HG02623 (cell line): Measurements from ENCODE around the gene SLC45A2.
"Not testable (repeated sequence)": the region's sequence is repeated elsewhere in the genome, so short reads cannot be mapped to it uniquely, and the experiment has no call there.

Experiments used
- ATAC-seq: cut with Tn5 transposase; IDR thresholded peaks from one replicate; pipeline ENCODE4 v1.9.1; 2021; ENCODE audit warnings: moderate library complexity; ENCODE audit not compliant: unreplicated experiment

Gene SLC45A2

DNA sequence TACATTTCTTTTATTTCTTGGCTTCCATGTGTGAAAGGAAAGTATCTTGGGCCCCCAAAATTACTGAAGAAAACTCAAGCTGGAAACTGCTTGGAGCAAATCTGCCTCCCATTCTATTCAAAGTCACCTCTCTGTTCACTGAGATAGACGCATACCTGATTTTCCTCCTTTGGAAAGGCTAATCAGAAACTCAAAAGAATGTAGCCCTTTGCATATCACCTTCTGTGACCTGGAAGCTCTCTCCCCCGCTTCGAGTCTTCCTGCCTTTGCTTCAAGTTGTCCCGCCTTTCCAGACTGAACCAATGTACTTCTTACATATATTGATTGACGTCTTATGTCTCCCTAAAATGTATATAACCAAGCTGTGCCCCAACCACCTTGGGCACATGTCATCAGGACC lies 53.4 kb downstream of the SLC45A2 start:
- ATAC-seq, result no peak

DNA sequence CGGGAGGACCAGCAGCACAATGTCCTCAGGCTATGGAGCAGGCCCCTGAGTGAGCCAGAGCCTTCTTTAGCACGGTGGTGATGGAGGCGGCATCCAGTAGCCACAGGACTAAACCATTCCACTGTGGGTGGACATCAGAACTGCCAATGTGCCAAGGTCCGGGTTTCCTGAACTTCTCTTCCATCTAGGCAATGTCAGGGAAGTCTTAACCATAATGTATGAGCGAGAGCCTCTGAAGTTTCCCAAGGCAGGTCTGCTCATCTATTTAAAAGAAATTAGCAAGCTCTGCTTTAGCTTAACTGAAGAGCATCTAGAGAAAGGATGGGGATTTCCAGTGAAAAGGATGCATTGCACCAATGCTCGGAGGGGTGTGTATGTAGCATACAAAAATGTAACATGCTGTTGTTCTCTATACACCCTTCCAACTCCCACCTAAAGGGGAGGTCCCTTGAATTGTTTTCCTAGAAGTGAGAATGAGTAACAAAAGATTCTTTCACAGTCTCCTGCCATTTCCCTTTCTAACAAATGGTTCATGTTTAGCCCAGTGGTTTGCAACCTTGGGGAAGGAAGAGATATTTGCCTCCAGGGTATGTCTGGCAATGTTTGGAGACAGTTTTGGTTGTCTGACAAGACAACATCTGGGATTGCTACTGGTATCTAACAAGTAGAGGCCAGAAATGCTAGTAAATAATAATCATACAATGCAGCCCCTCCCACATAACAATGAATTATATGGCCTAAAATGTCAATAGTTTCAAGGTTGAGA lies 54.4 kb downstream of the SLC45A2 start:
- no peak for ATAC-seq

DNA sequence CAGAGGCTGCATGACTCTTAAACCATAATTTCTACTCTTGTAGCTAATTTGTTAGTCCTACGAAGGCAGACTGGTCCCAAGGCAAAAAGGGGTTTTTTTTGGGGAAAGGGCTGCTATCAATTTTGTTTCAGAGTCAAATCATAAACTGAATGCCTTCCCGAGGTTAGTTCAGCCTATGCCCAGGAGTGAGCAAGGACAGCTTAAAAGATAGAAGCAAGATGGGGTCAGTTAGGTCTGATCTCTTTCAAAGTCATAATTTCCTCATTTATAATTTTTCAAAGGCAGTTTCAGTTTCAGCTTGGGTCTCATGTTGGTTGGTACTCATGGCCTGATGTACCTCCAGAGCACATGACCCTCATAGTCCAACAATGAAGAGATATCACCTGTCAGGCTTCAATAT lies 56.2 kb downstream of the SLC45A2 start:
- no peak for ATAC-seq

DNA sequence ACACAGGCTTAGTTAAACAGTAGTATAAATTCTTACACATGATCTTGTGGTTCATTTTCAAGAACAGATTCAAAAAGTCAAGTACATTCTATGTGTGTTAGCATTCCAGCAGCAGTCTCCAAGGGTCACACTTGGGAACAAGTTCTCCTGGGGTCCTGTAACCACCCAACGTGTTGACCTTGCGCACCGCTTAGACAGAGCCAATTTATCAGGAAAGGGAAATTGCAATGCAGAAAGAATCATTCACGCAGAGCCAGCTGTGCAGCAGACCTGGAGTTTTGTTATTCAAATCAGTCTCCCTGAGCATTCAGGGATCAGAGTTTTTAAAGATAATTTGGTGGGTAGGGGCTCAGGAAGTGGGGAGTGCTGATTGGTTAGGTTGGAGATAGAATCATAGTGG lies 56.8 kb downstream of the SLC45A2 start:
- ATAC-seq, result no peak

DNA sequence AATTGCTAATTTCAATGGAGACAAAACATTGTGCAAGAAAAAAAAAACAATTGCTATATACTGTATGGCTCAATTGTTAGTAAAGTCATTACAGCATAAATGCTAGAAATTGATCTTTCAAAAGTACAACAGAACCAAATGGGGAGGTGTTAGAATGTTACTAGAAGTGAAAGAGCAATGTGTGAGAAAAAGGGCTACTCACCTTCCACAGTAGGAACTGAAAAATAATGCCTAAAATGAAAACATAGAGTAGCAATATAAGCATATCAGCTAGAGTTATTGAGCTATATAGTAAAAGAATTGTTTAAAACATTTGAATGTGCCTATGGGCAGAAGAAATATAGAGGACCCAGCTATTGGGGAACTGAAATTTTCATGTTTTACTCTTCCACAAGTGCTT lies 59.2 kb downstream of the SLC45A2 start:
- no peak for ATAC-seq

DNA sequence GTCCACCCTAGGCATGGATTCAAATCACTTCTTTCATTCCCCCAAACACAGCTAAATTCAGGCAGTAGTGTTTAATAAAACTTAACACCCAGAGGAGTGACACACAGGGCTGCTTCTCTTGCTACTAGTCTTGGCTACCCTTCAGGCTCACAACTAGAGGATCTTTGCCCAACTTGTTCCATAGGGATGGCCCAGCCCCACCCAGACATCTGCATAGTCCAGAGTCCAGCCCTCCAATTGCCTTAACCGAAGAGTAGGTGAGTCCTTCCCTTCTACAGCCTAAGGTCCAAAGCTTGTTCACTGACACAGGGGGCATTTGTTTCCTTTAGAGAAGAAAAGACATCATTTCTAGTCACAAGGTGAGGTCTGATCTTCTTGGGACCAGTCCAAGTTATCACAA lies 63.5 kb downstream of the SLC45A2 start:
- no peak for ATAC-seq

DNA sequence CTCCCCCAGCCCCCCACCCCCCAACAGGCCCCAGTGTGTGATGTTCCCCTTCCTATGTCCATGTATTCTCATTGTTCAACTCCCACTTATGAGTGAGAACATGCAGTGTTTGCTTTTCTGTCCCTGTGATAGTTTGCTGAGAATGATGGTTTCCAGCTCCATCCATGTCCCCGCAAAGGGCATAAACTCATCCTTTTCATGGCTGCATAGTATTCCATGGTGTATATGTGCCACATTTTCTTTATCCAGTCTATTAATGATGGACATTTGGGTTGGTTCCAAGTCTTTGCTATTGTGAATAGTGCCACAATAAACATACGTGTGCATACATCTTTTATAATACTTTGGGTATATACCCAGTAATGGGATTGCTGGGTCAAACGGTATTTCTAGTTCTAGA lies 69.6 kb downstream of the SLC45A2 start:
- ATAC-seq, result not testable (repeated sequence)

DNA sequence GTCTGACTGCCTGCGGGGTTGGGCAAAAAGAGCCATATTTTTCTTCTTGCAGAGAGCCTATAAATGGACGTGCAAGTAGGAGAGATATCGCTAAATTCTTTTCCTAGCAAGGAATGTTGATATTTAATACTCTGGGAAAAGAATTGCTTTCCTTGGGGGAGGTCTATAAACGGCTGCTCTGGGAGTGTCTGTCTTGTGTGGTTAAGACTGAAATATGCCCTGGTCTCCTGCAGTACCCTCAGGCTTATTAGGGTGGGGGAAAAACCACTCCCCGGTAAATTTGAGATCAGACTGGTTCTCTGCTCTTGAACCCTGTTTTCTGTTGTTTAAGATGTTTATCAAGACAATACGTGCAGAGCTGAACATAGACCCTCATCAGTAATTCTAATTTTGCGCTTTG lies 78.2 kb downstream of the SLC45A2 start:
- not testable (repeated sequence) for ATAC-seq

- ATAC-seq, result no peak
Observed at GRCh38 chr5:33905381-33905780, 79.1 kb downstream of the SLC45A2 start.

GRCh38 chr5:33903118-33903517 lies 81.4 kb downstream of the SLC45A2 start:
- ATAC-seq, result no peak

DNA sequence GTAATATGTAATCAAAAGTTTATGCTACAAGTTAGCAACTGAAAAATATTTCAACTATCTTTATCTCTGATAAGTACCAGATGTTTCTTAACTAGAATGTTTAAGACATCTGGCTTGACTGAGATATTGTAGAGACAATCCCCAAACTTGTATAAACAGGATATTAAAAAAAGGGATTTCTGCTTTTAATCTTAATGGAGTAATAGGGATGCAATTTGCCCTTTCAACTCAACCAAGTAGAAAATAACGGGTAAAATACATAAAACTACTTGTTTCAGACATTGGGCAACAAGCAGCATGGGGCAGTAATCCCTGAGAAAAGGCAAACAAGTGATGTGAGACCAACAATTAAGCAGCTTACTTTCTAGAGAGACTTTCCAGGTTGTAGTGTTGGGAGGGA lies 83.3 kb downstream of the SLC45A2 start:
- no peak for ATAC-seq
